ENCODE measurements around the gene PTCH1.

Gene PTCH1

GRCh38 chr9:95462249-95463147 is 54.3 kb downstream of the PTCH1 start:
- peak; percentile 87 for DNase-seq

DNA sequence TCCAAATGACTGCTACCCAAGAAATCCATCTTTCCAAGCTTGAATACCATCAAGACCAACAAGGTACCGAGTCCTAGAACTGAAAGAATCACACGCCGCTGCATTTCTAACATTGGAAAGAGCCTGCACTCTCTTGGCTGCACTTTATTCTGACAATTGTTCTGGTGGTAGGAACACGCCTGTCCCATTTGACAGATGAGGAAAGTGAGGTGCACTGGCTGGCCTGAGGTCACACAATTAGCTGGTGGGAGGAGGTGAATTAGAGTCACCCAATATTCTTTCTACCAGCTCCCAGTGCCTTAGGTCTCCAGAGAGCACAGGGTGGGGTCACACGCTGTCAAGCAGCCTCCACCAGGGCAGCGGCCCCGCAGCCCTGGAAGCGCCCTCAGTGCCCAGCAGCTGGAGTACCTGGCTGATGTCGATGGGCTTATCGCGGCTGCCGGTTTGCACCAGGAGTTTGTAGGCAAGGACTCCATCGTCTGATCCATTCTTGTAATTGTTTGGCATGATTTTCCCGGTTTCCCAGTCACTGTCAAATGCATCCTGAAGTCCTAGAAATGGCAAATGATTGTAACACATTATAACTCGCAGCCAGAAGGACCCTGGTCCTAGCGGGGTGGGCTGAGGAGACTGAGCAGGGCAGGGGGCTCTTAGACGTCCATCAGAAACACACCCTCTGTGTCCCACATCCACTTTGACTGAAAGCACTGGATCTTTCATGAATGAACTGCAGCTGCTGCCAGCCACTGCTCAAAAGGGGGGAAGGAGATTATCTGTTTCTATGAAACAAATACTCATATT is 55.1 kb downstream of the PTCH1 start:
- no peak for DNase-seq

DNA sequence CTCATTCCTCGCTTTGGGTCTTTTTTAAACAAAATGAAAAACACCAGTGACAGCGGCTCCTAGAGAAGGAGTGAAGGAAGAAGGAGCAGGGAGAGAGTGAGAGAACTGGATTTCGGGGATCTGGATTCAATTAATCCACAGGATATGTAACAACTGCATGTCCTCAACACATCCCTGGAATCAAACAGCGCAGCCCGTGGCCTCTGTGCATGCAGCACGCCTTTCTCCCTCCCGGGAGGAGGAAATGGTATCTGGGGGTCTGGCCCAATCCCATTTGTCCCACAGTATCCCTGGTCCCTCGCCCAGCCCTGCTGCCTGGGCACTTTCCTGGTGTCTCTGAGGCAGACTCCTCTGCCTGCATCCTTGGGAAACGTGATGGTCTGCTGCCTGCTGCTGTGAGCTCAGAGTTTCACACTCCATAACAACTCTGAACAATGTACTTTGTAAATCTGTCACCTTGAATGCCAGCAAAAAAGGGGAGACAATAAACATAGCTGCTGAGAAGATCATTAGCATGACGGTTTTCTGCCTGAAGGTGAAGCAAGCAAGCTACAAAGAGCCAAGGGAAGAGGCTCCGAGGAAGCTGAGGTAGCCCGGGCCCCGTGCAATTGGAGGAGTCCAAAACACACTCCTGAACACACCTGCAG is 56.1 kb downstream of the PTCH1 start:
- no peak for DNase-seq

- DNase-seq, result peak; percentile 86
Observed at GRCh38 chr9:95459851-95460517, 56.8 kb downstream of the PTCH1 start.

- no peak for DNase-seq
Observed at GRCh38 chr9:95459178-95459577, 57.6 kb downstream of the PTCH1 start.

DNA sequence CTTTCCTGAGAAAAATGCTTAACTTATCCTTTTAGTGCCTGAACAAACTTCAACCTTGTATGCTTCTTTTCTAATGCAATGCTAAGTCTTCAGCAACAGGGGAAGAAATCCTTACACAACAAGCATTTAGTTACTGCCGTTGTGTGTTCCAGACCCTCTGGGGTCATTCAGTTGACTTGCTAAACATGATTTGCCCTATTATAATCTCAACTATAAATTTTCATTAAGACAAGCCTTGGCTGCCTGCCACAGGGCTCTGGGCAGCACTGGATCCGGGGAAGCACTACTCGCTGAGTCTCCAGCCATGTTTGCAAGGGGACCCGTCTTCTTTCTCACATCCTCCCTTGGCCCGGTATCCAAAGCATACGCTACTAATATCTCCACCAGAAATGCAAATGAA is 58.1 kb downstream of the PTCH1 start:
- DNase-seq, result no peak

- no peak for DNase-seq
Observed at GRCh38 chr9:95457769-95458168, 59.0 kb downstream of the PTCH1 start.

GRCh38 chr9:95455714-95456113 is 61.1 kb downstream of the PTCH1 start:
- DNase-seq, result no peak

DNA sequence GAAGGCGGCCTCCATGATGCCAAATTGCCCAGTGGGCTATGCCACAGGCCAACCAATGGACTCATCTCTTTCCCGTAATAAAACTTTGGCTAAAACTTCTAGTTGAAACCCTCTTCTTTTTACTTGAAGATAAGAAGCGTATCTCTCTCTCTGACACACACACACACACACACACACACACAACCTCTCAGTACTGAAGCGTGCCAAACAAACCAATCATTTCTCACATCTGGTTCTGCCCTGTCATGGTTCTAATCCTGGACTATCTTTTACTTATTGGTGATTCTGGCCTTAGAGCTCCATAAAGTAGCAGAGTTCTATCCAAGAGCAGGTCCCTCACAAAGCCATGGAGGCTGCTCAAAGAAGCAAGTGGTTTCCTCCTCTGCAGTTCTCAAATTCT is 64.6 kb downstream of the PTCH1 start:
- DNase-seq, result no peak

GRCh38 chr9:95451065-95451426 is 65.7 kb downstream of the PTCH1 start:
- DNase-seq, result no peak

DNA sequence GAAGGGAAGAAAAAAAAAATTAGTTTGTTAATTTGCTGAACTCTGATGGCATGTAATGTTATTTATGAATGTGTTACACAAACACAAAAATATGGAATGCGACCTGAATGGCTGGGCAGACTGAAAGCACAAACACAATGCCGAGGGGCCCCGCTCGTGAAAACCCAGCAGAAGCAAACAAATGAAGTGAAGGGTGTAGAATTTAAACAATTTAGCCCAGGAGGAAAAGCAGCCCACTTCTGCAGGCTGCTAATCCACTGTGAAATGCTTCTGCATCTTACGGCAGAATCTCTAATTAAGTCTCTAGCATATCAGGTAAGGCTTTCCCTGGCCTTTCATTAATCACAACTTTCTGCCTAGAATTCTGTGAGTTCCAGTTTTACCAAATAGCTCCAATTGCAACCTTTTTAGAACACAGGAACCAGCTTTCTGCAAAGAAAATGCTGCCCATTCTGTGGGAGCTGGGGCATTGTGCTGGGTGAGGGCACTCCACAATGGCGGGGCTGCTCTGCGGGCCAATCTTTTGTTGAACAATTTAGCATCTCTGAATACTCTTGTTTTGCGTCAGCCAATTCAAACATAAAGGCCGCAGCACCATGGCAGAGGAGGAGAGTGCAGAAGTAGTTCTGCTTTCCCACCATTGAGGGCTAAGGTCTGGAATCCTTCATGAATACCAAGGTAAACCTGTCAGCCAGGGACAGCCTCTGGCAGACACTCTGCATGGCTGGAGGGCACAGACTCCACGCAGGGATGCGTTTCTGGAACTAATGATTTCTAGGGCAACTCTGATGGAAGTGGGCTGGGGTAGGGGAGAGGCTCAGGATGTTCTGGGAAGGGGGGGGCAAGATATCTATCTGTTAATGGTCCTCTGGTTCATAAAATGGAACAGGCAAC is 66.4 kb downstream of the PTCH1 start:
- DNase-seq, result no peak

GRCh38 chr9:95449016-95449415 is 67.8 kb downstream of the PTCH1 start:
- DNase-seq, result no peak

DNA sequence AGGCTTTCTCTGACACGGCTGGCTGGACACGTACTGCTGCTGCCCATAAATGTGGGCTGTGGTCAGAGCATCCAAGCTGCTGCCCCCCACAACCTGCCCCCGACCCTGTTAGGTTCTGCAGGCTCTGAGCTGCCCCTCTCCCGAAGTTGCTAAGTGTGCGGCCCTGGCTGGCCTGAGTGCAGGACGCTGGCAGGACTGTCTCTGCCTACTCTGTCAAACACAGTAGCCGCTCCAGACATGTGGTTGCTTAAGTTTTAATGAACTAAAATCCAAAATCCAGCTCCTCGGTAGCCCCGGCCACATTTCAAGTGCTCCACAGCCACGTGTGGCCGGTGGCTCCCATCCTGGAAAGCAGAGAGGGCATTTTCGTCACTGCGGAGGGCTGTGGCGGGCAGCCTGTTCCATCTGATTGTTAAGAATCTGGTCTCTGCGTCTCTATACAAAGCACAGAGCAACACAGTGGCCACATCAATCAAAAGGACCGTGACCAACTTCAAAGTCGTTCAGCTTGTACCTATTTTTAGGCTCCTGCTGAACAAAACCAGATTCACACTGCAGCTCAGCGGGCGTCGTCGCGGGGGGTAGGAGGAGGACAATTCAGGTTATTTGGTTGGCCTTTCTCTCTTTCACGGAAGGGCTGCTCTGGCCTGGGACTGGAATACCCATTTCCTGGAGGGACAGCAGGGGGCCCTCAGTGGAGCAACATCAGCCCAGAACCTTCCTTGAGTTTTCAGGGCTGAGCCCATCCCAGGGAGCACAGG is 68.9 kb downstream of the PTCH1 start:
- DNase-seq, result no peak

- DNase-seq, result no peak
Observed at GRCh38 chr9:95446984-95447383, 69.8 kb downstream of the PTCH1 start.

- no peak for DNase-seq
Observed at GRCh38 chr9:95446259-95446658, 70.5 kb downstream of the PTCH1 start.

- no peak for DNase-seq
Observed at GRCh38 chr9:95444160-95444559, 72.6 kb downstream of the PTCH1 start.

GRCh38 chr9:95443301-95443700 is 73.5 kb downstream of the PTCH1 start:
- DNase-seq, result no peak

GRCh38 chr9:95441081-95441480 is 75.7 kb downstream of the PTCH1 start:
- no peak for DNase-seq

DNA sequence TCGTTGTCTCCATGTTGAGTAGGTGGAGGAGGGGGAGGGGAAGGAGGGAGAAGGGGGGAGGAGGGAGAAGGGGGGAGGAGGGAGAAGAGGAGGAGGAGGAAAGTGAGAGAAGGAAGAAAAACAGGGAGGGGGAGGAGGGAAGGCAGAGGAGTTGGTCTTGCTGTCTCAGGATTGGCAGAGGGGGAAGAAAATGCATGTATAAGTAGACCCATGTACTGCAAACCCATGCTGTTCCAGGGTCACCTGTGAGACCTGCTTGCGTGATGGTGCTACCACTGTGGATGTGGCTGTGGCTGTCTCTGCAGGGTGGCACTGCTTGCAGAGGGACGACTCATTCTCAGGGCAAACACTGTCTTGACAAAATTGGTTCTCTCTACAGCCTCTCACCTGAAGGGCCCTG is 76.3 kb downstream of the PTCH1 start:
- no peak for DNase-seq

DNA sequence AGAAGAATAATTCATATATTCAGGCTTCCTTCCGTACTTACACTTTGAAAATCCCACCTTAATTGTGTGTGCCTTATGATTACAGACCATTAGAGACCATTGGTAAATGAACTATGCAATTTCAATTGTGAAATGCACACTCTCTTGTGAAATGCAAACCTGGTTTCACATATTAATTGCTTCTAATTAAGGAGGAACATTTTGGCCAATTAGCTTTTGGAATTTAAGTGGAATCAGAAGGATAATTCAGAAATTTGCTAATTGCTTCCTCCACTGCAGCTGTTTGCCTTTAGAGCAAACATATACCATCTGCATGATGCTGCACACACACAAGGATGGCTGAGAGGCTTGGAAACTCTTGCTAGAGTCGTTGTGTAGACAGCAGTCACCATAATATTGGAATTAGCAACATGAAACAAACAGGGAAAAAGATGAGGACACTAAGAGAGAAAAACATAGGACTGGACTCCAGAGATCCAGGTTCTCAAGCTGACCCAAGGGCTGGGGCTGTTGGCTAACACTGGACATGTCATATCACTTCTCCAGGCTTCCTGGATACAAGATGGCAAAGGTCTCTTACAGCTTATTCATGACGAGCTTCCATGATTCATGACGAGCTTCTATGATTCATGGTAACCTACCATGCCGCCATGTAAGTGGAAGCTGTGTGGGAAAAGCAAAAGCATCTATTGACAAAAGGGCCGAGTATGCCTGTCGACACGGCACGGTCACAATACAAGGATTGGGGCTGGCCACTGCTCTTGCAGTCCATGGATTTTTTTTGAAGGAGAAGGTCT is 78.0 kb downstream of the PTCH1 start:
- DNase-seq, result peak; percentile 28

All from NCI-H1694 treated with DMSO at 0.1 percent for 48 hours (cell line).